Neural crest cell (in vitro differentiated cells): ENCODE measurements around the gene TMEM181. TPM values are rescaled to one million over a fixed set of nuclear protein-coding genes. Genes with fewer than 3 reads are reported as not detected.
A peak's percentile ranks its signal among the peaks of the same experiment; 100 is the strongest.

Source experiments
- DNase-seq: peaks from one replicate; pipeline ENCODE4 v3.0.0; 2021; ENCODE audit warnings: low read depth, mixed read lengths, low spot score
- H3K27ac Mint-ChIP-seq: one replicate; pipeline ENCODE4 v1.8.0; 2021; ENCODE audit warnings: mild to moderate bottlenecking, mixed read lengths; ENCODE audit not compliant: unreplicated experiment
- H3K27me3 Mint-ChIP-seq: 2 replicates; pipeline ENCODE4 v1.8.0; 2021; ENCODE audit warnings: low read depth, mild to moderate bottlenecking, mixed read lengths
- H3K36me3 Mint-ChIP-seq: 2 replicates; pipeline ENCODE4 v1.8.0; 2021; ENCODE audit warnings: low read depth, mild to moderate bottlenecking, mixed read lengths
- H3K4me1 Mint-ChIP-seq: 2 replicates; pipeline ENCODE4 v1.8.0; 2021; ENCODE audit warnings: mixed read lengths
- H3K4me3 Mint-ChIP-seq: one replicate; pipeline ENCODE4 v1.8.0; 2021; ENCODE audit warnings: mild to moderate bottlenecking, mixed read lengths
- H3K9me3 Mint-ChIP-seq: 2 replicates; pipeline ENCODE4 v1.8.0; 2021; ENCODE audit warnings: mixed read lengths
- total RNA-seq: library from RNA; stranded (reverse); gene quantifications from 2 replicates; pipeline ENCODE4 v1.2.1, GENCODE V29; 2021
- TF ChIP-seq, protein P1 (sequence below): fragments of 200-600 bp; sonication (generic); conservative IDR thresholded peaks from 2 replicates; pipeline ENCODE4 v1.5.0; 2021; ENCODE audit warnings: antibody characterized with exemption, mild to moderate bottlenecking

The TMEM181 gene
- total RNA-seq, 1 donor from 2014 or later: 23.9 TPM

GRCh38 chr6:158557927-158558326, 2.0 kb upstream of the TMEM181 start:
- no peak overlapping the region for H3K27ac Mint-ChIP-seq
- no peaks in the 10 kb centered on the region for H3K9me3 Mint-ChIP-seq
- H3K27me3 Mint-ChIP-seq: no peaks in the 10 kb centered on the region
- DNase-seq: no peak
- H3K4me1 Mint-ChIP-seq: peaks cover 42% of the 10 kb centered on the region
- H3K36me3 Mint-ChIP-seq: no peaks in the 10 kb centered on the region
- H3K4me3 Mint-ChIP-seq: peak overlapping the region; percentile 89
- TF ChIP-seq, protein P1, sequence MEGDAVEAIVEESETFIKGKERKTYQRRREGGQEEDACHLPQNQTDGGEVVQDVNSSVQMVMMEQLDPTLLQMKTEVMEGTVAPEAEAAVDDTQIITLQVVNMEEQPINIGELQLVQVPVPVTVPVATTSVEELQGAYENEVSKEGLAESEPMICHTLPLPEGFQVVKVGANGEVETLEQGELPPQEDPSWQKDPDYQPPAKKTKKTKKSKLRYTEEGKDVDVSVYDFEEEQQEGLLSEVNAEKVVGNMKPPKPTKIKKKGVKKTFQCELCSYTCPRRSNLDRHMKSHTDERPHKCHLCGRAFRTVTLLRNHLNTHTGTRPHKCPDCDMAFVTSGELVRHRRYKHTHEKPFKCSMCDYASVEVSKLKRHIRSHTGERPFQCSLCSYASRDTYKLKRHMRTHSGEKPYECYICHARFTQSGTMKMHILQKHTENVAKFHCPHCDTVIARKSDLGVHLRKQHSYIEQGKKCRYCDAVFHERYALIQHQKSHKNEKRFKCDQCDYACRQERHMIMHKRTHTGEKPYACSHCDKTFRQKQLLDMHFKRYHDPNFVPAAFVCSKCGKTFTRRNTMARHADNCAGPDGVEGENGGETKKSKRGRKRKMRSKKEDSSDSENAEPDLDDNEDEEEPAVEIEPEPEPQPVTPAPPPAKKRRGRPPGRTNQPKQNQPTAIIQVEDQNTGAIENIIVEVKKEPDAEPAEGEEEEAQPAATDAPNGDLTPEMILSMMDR: no peak

DNA sequence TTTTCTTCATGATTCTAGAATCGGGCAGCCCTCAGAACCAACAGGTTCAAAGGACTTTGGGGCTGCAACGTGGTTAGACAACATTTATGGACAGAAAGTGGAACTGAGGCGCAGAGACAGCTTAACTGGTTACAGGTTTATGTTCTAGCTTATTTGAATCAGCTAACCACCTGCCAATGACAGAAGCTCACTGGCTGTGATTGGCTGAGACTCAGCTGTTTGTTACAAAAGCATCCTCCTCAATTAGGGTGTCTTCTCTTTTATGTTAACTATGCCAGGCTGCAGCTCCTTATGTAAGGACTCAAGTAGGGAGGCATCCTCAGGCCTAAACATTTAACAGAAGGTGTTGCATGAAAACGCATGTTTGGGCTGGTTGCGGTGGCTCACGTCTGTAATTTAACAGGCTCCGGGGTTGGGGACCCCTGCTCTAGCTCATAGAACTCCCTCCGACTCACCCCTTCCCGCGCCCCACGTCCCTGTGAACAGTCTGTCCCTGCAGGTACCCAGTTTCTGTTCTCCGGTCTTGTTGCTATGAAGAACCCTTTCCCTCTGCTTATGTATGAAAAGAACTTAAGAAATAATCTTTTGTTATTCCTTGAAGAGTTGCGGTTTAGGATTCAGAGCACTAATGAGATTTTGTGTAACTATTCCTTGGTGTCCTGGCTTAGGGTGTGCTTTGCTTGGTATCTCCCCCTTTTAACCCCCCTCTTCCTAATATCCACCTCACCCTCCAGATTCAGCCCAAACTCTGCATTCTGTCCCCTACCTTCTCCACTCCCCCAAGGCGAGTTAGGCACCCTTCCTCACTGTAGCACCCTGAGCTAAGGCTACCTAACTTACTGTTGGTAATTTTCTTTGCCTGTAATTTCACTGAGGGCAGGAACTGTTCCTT, 1.2 kb upstream of the TMEM181 start:
- no peak for DNase-seq
- H3K4me3 Mint-ChIP-seq: peak overlapping the region; percentile 89
- no peaks in the 10 kb centered on the region for H3K9me3 Mint-ChIP-seq
- H3K36me3 Mint-ChIP-seq: no peaks in the 10 kb centered on the region
- no peaks in the 10 kb centered on the region for H3K27me3 Mint-ChIP-seq
- TF ChIP-seq, protein P1: no peak
- H3K27ac Mint-ChIP-seq: no peak overlapping the region
- peaks cover 42% of the 10 kb centered on the region for H3K4me1 Mint-ChIP-seq

DNA sequence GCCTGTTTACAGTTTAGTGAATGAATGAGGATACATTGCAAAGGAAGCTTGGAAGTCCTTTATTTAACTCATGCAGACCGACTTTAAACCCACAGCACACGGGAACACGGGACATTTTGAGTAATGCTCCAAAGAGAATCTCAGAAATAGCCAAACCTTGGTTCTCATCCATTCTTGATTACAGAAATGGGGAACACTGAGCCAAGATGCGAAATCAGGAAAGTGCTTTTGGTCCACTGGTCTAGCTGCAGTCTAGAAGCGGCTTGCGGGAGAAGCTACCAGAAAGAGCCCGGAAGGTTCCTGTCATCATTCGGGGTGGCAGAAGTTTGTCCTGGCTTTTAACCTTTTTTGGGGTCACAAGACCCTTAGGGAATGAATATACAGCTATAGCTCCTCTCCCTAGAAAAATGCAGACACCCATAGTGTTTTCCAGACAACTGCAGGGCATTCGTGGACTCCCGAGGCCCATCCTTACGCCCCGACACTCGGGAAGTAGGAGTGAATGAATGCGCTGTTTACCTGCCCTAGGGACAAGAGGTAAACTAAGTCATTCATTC, 475 bp upstream of the TMEM181 start:
- H3K4me3 Mint-ChIP-seq: peak overlapping the region; percentile 89
- no peaks in the 10 kb centered on the region for H3K36me3 Mint-ChIP-seq
- H3K27ac Mint-ChIP-seq: peak overlapping the region; percentile 24
- TF ChIP-seq, protein P1: no peak
- no peaks in the 10 kb centered on the region for H3K27me3 Mint-ChIP-seq
- no peak for DNase-seq
- H3K9me3 Mint-ChIP-seq: no peaks in the 10 kb centered on the region
- H3K4me1 Mint-ChIP-seq: peaks cover 41% of the 10 kb centered on the region

- Mint-ChIP-seq H3K27me3 (no peaks in the 10 kb centered on the region), H3K9me3 (no peaks in the 10 kb centered on the region), H3K4me3 (peak overlapping the region; percentile 98), H3K27ac (peak overlapping the region; percentile 88), H3K36me3 (no peaks in the 10 kb centered on the region), H3K4me1 (peaks cover 31% of the 10 kb centered on the region)
- TF ChIP-seq, protein P1: no peak
- DNase-seq: no peak
These were observed 987 bp downstream of the TMEM181 start for GRCh38 chr6:158560836-158561320.

- Mint-ChIP-seq H3K9me3 (no peaks in the 10 kb centered on the region), H3K4me1 (peaks cover 31% of the 10 kb centered on the region), H3K27me3 (no peaks in the 10 kb centered on the region), H3K4me3 (peak overlapping the region; percentile 98), H3K27ac (no peak overlapping the region), H3K36me3 (no peaks in the 10 kb centered on the region)
- no peak for DNase-seq
- TF ChIP-seq, protein P1: no peak
These were observed 1.5 kb downstream of the TMEM181 start for GRCh38 chr6:158561321-158561884.
